HepG2 (cell line): ENCODE results near the gene CUEDC2. TPM values are rescaled to one million over a fixed set of nuclear protein-coding genes. Genes with fewer than 3 reads are reported as not detected.
A peak's percentile ranks its signal among the peaks of the same experiment; 100 is the strongest.

ENCODE experiments used
- BCL6 ChIP-seq: IDR thresholded peaks from 2 replicates; pipeline ENCODE4 v1.6.1; 2016; ENCODE audit warnings: missing genetic modification reagents, missing compliant biosample characterization
- BRD4 ChIP-seq: sonication (generic); formaldehyde crosslinking; IDR thresholded peaks from 2 replicates; pipeline ENCODE4 v1.4.0; 2020; ENCODE audit warnings: missing genetic modification reagents
- HOXA3 ChIP-seq: sonication (generic); formaldehyde crosslinking; IDR thresholded peaks from 2 replicates; pipeline ENCODE4 v1.5.0; 2020; ENCODE audit warnings: missing genetic modification reagents
- IKZF5 ChIP-seq: IDR thresholded peaks from 2 replicates; pipeline ENCODE4 v1.6.1; 2018; ENCODE audit warnings: missing genetic modification reagents, mild to moderate bottlenecking, missing compliant biosample characterization
- JARID2 ChIP-seq: sonication (generic); formaldehyde crosslinking; IDR thresholded peaks from 2 replicates; pipeline ENCODE4 v1.8.1; 2023; ENCODE audit warnings: missing genetic modification reagents, inconsistent platforms; ENCODE audit not compliant: insufficient replicate concordance
- KLF6 ChIP-seq: IDR thresholded peaks from 2 replicates; pipeline ENCODE4 v1.8.0; 2016; ENCODE audit warnings: missing biosample characterization, missing genetic modification reagents
- NFAT5 ChIP-seq: sonication (generic); formaldehyde crosslinking; IDR thresholded peaks from 2 replicates; pipeline ENCODE4 v1.4.0; 2020; ENCODE audit warnings: missing genetic modification reagents
- PHB2 ChIP-seq: fragments of 450-650 bp; IDR thresholded peaks from 2 replicates; pipeline ENCODE4 v1.6.1; 2018; ENCODE audit not compliant: partially characterized antibody
- SMAD3 ChIP-seq: sonication (generic); formaldehyde crosslinking; IDR thresholded peaks from 2 replicates; pipeline ENCODE4 v1.4.0; 2020; ENCODE audit warnings: missing genetic modification reagents
- XBP1 ChIP-seq: sonication (generic); formaldehyde crosslinking; IDR thresholded peaks from 2 replicates; pipeline ENCODE4 v1.5.0; 2020; ENCODE audit warnings: missing genetic modification reagents
- ZNF10 ChIP-seq: sonication (generic); formaldehyde crosslinking; IDR thresholded peaks from 2 replicates; pipeline ENCODE4 v1.4.0; 2020; ENCODE audit warnings: mild to moderate bottlenecking, low read depth, missing genetic modification reagents, borderline replicate concordance
- ZNF180 ChIP-seq: sonication (generic); formaldehyde crosslinking; IDR thresholded peaks from 2 replicates; pipeline ENCODE4 v1.4.0; 2020; ENCODE audit warnings: low read depth, missing genetic modification reagents, borderline replicate concordance
- ZNF24 ChIP-seq: fragments of 450-650 bp; IDR thresholded peaks from 2 replicates; pipeline ENCODE4 v1.6.1; 2017; ENCODE audit warnings: antibody characterized with exemption, mild to moderate bottlenecking
- ZNF292 ChIP-seq: sonication (generic); formaldehyde crosslinking; IDR thresholded peaks from 2 replicates; pipeline ENCODE4 v1.8.1; 2022; ENCODE audit warnings: mild to moderate bottlenecking, low read depth, missing genetic modification reagents, borderline replicate concordance
- ZNF354B ChIP-seq: sonication (generic); formaldehyde crosslinking; IDR thresholded peaks from 2 replicates; pipeline ENCODE4 v1.8.0; 2022; ENCODE audit warnings: mild to moderate bottlenecking, missing genetic modification reagents
- ZNF569 ChIP-seq: sonication (generic); formaldehyde crosslinking; IDR thresholded peaks from 2 replicates; pipeline ENCODE4 v1.5.0; 2020; ENCODE audit warnings: mild to moderate bottlenecking, missing genetic modification reagents, moderate library complexity, borderline replicate concordance
- ZNF83 ChIP-seq: sonication (generic); formaldehyde crosslinking; IDR thresholded peaks from 2 replicates; pipeline ENCODE4 v1.4.0; 2020; ENCODE audit warnings: missing genetic modification reagents, mild to moderate bottlenecking, borderline replicate concordance
- polyA plus RNA-seq, 8 experiments: library from polyadenylated mRNA; depleted of rRNA in 3 of 8; stranded (reverse) in 7 of 8; unstranded in 1 of 8; fragments of >200 nt; fragmentation: Illumina TruSeq in 4 of 8; extraction: Trizol in 4 of 8; gene quantifications; 2 replicates each; pipeline versions ENCODE4 v1.2.1 to v1.2.3, GENCODE V29; 2011 to 2016; ENCODE audit warnings: low read depth in 4 of 8, missing spikeins in 1 of 8, mixed read lengths in 1 of 8; ENCODE audit not compliant: insufficient read depth in 1 of 8
- total RNA-seq, 5 experiments: library from RNA; depleted of rRNA; stranded (reverse); fragments of >200 nt; fragmentation: Illumina TruSeq; extraction: Trizol; gene quantifications; 2 replicates each; pipeline ENCODE4 v1.2.3, GENCODE V29; 2016; ENCODE audit warnings: low read depth in 1 of 5
- TF ChIP-seq, protein P1 (sequence below): sonication (generic); formaldehyde crosslinking; IDR thresholded peaks from 2 replicates; pipeline ENCODE4 v1.4.0; 2020; ENCODE audit warnings: missing genetic modification reagents
- TF ChIP-seq, protein P2 (sequence below): sonication (generic); formaldehyde crosslinking; IDR thresholded peaks from 2 replicates; pipeline ENCODE4 v1.8.1; 2023; ENCODE audit warnings: mild to moderate bottlenecking, missing genetic modification reagents
- TF ChIP-seq, protein P3 (sequence below): sonication (generic); formaldehyde crosslinking; conservative IDR thresholded peaks from 2 replicates; pipeline ENCODE4 v1.8.0; 2022; ENCODE audit warnings: missing genetic modification reagents

The CUEDC2 gene
- total and polyA plus RNA-seq, 2 of the 13 experiments (the other 11 are each of a cell fraction or from before 2014, with no cell fraction given): 13.1 to 18.4 TPM

- TF ChIP-seq NFAT5 (CRISPR knock-in tag) (no peak), ZNF10 (CRISPR knock-in tag) (no peak), SMAD3 (peak; percentile 53), IKZF5 (CRISPR knock-in tag) (no peak; the same call in 1 of the 2 replicates), ZNF24 (no peak), ZNF83 (CRISPR knock-in tag) (no peak; the same call in 1 of the 2 replicates), BCL6 (CRISPR knock-in tag) (no peak; the same call in 1 of the 2 replicates), KLF6 (CRISPR knock-in tag) (no peak; the same call in 1 of the 2 replicates), ZNF569 (no peak), ZNF354B (CRISPR knock-in tag) (no peak), ZNF292 (CRISPR knock-in tag) (peak; percentile 14; the same call in 1 of the 2 replicates), HOXA3 (CRISPR knock-in tag) (peak; percentile 96), PHB2 (no peak), XBP1 (CRISPR knock-in tag) (0 out of 2 replicates have a peak, but pooled peaks have one; percentile 41), BRD4 (CRISPR knock-in tag) (no peak), JARID2 (no peak), ZNF180 (CRISPR knock-in tag) (no peak)
- TF ChIP-seq, protein P1, sequence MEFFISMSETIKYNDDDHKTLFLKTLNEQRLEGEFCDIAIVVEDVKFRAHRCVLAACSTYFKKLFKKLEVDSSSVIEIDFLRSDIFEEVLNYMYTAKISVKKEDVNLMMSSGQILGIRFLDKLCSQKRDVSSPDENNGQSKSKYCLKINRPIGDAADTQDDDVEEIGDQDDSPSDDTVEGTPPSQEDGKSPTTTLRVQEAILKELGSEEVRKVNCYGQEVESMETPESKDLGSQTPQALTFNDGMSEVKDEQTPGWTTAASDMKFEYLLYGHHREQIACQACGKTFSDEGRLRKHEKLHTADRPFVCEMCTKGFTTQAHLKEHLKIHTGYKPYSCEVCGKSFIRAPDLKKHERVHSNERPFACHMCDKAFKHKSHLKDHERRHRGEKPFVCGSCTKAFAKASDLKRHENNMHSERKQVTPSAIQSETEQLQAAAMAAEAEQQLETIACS: peak; percentile 66
- TF ChIP-seq, protein P2, sequence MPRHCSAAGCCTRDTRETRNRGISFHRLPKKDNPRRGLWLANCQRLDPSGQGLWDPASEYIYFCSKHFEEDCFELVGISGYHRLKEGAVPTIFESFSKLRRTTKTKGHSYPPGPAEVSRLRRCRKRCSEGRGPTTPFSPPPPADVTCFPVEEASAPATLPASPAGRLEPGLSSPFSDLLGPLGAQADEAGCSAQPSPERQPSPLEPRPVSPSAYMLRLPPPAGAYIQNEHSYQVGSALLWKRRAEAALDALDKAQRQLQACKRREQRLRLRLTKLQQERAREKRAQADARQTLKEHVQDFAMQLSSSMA (CRISPR knock-in tag): 0 out of 2 replicates have a peak, but pooled peaks have one; percentile 41
- TF ChIP-seq, protein P3, sequence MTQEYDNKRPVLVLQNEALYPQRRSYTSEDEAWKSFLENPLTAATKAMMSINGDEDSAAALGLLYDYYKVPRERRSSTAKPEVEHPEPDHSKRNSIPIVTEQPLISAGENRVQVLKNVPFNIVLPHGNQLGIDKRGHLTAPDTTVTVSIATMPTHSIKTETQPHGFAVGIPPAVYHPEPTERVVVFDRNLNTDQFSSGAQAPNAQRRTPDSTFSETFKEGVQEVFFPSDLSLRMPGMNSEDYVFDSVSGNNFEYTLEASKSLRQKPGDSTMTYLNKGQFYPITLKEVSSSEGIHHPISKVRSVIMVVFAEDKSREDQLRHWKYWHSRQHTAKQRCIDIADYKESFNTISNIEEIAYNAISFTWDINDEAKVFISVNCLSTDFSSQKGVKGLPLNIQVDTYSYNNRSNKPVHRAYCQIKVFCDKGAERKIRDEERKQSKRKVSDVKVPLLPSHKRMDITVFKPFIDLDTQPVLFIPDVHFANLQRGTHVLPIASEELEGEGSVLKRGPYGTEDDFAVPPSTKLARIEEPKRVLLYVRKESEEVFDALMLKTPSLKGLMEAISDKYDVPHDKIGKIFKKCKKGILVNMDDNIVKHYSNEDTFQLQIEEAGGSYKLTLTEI (CRISPR knock-in tag): no peak
Observed at GRCh38 chr10:102394079-102394800, 38.1 kb downstream of the CUEDC2 start (continued).
